GM23338 (cell line): Measurements from ENCODE around the gene ULK3. TPM values are rescaled to one million over a fixed set of nuclear protein-coding genes. Genes with fewer than 3 reads are reported as not detected.

Experiments
- ATAC-seq: fragments of 200-7000 bp; cut with Tn5 transposase; 3 replicates; pipeline ENCODE4 v1.9.1; 2020
- DNase-seq: peaks from one replicate; pipeline ENCODE4 v3.0.0-alpha.2; 2015; ENCODE audit warnings: low spot score
- H2AFZ ChIP-seq: fragments of 200-600 bp; sonication (generic); 2 replicates; pipeline ENCODE4 v1.8.0; 2016; ENCODE audit warnings: antibody characterized with exemption, mild to moderate bottlenecking, moderate library complexity
- H3F3A ChIP-seq: fragments of 200-600 bp; sonication (generic); replicated peaks from 2 replicates; pipeline ENCODE4 v1.8.0; 2017; ENCODE audit warnings: antibody characterized with exemption, mixed run types, low read depth
- H3K27ac ChIP-seq: fragments of 200-600 bp; sonication (generic); 2 replicates; pipeline ENCODE4 v1.6.1; 2016; ENCODE audit warnings: low read depth
- H3K27me3 ChIP-seq: fragments of 200-600 bp; sonication (generic); 2 replicates; pipeline ENCODE4 v1.8.0; 2016; ENCODE audit warnings: mild to moderate bottlenecking, mixed run types, moderate library complexity; ENCODE audit not compliant: insufficient read depth
- H3K36me3 ChIP-seq: fragments of 200-600 bp; sonication (generic); 2 replicates; pipeline ENCODE4 v1.8.0; 2016; ENCODE audit warnings: mild to moderate bottlenecking; ENCODE audit not compliant: insufficient read depth
- H3K4me1 ChIP-seq: fragments of 200-600 bp; sonication (generic); 2 replicates; pipeline ENCODE4 v1.8.0; 2016; ENCODE audit warnings: mild to moderate bottlenecking, moderate library complexity; ENCODE audit not compliant: insufficient read depth
- H3K4me2 ChIP-seq: fragments of 200-600 bp; sonication (generic); 2 replicates; pipeline ENCODE4 v1.7.1; 2017; ENCODE audit warnings: mixed run types
- H3K4me3 ChIP-seq: fragments of 200-600 bp; sonication (generic); 2 replicates; pipeline ENCODE4 v1.6.1; 2016; ENCODE audit warnings: mixed run types
- H3K79me2 ChIP-seq: fragments of 200-600 bp; sonication (generic); replicated peaks from 2 replicates; pipeline ENCODE4 v1.8.0; 2017; ENCODE audit warnings: mild to moderate bottlenecking; ENCODE audit not compliant: insufficient read depth
- H3K9me2 ChIP-seq: fragments of 200-600 bp; sonication (generic); 2 replicates; pipeline ENCODE4 v1.8.0; 2017; ENCODE audit not compliant: insufficient read depth
- H4K20me1 ChIP-seq: fragments of 200-600 bp; sonication (generic); replicated peaks from 2 replicates; pipeline ENCODE4 v1.8.0; 2017; ENCODE audit warnings: mild to moderate bottlenecking; ENCODE audit not compliant: insufficient read depth
- H3K27ac Mint-ChIP-seq: 2 replicates; pipeline ENCODE4 v1.8.0; 2020; ENCODE audit warnings: inconsistent platforms, mild to moderate bottlenecking, moderate library complexity, mixed read lengths
- H3K27me3 Mint-ChIP-seq: 3 replicates; pipeline ENCODE4 v1.8.0; 2022; ENCODE audit warnings: low read depth, mild to moderate bottlenecking, moderate library complexity, mixed read lengths, inconsistent platforms; ENCODE audit not compliant: insufficient read depth, poor library complexity
- H3K36me3 Mint-ChIP-seq: 3 replicates; pipeline ENCODE4 v1.8.0; 2021; ENCODE audit warnings: low read depth, mild to moderate bottlenecking, inconsistent platforms, moderate library complexity, mixed read lengths
- H3K4me1 Mint-ChIP-seq: 3 replicates; pipeline ENCODE4 v1.8.0; 2020; ENCODE audit warnings: mild to moderate bottlenecking, inconsistent platforms, mixed read lengths
- H3K4me3 Mint-ChIP-seq: 3 replicates; pipeline ENCODE4 v1.8.0; 2021; ENCODE audit warnings: moderate library complexity, mild to moderate bottlenecking, inconsistent platforms, mixed read lengths
- H3K9me3 Mint-ChIP-seq: 3 replicates; pipeline ENCODE4 v1.8.0; 2020; ENCODE audit warnings: moderate library complexity, mild to moderate bottlenecking, inconsistent platforms, mixed read lengths
- EZH2 ChIP-seq: fragments of 200-600 bp; sonication (generic); IDR thresholded peaks from one replicate; pipeline ENCODE4 v1.8.0; 2017; ENCODE audit warnings: antibody characterized with exemption, mild to moderate bottlenecking, low read depth; ENCODE audit not compliant: unreplicated experiment
- POLR2AphosphoS5 ChIP-seq: IDR thresholded peaks from 2 replicates; pipeline ENCODE4 v1.6.1; 2016; ENCODE audit warnings: antibody characterized with exemption, low read depth
- polyA plus RNA-seq: library from polyadenylated mRNA; unstranded; fragments of >200 nt; fragmentation: Nextera tagmentation; extraction: Ambion mirVana; gene quantifications from 2 replicates; pipeline ENCODE4 v1.2.1, GENCODE V29; 2016
- total RNA-seq: library from RNA; depleted of rRNA; stranded (reverse); fragments of >200 nt; shearing (Covaris generic); gene quantifications from 2 replicates; pipeline ENCODE4 v1.2.3, GENCODE V29; 2014
- TF ChIP-seq, protein P1 (sequence below): IDR thresholded peaks from 2 replicates; pipeline ENCODE4 v1.6.1; 2016; ENCODE audit warnings: antibody characterized with exemption
- TF ChIP-seq, protein P2 (sequence below): fragments of 250-450 bp; sonication (Bioruptor Pico); IDR thresholded peaks from 2 replicates; pipeline ENCODE4 v1.5.0; 2020; ENCODE audit warnings: mild to moderate bottlenecking, moderate library complexity

Gene ULK3
- total and polyA plus RNA-seq, 2 experiments from 2014 or later = 20.3 to 35.4 TPM

DNA sequence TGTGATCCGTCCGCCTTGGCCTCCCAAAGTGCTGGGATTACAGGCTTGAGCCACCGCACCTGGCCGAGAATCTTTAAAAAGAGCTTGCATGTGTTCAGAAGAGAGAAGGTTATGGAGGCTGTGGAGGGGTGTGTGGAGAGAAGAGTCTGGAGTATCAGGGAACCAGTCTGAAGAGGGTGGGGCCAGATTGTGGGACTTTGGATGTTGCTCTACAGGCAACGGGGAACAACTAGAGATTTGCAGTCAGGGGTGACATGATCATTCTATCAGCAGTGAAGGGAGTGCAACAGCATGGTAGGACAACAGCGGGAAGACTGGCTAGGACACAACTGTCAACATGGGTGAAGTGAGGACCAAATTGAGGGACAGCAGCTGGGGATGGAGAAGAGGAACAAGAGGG is 21.3 kb upstream of the ULK3 start:
- no peaks in the 10 kb centered on the region for H3K36me3 ChIP-seq
- Mint-ChIP-seq H3K4me1 (peaks cover 7% of the 10 kb centered on the region), H3K27me3 (peaks cover 2% of the 10 kb centered on the region), H3K4me3 (no peak overlapping the region), H3K9me3 (no peaks in the 10 kb centered on the region), H3K36me3 (peaks cover 16% of the 10 kb centered on the region; the same call in 2 of the 3 replicates), H3K27ac (no peak overlapping the region)
- H3K27ac ChIP-seq = no peak overlapping the region
- peaks cover 40% of the 10 kb centered on the region for H3K79me2 ChIP-seq
- peaks cover 21% of the 10 kb centered on the region for H4K20me1 ChIP-seq
- no peaks in the 10 kb centered on the region for H3K9me2 ChIP-seq
- H3K4me2 ChIP-seq = no peak overlapping the region
- H2AFZ ChIP-seq = no peak overlapping the region
- TF ChIP-seq POLR2AphosphoS5 = no peak
- TF ChIP-seq, protein P1, sequence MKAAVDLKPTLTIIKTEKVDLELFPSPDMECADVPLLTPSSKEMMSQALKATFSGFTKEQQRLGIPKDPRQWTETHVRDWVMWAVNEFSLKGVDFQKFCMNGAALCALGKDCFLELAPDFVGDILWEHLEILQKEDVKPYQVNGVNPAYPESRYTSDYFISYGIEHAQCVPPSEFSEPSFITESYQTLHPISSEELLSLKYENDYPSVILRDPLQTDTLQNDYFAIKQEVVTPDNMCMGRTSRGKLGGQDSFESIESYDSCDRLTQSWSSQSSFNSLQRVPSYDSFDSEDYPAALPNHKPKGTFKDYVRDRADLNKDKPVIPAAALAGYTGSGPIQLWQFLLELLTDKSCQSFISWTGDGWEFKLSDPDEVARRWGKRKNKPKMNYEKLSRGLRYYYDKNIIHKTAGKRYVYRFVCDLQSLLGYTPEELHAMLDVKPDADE = no peak
- TF ChIP-seq EZH2 = no peak
- TF ChIP-seq, protein P2, sequence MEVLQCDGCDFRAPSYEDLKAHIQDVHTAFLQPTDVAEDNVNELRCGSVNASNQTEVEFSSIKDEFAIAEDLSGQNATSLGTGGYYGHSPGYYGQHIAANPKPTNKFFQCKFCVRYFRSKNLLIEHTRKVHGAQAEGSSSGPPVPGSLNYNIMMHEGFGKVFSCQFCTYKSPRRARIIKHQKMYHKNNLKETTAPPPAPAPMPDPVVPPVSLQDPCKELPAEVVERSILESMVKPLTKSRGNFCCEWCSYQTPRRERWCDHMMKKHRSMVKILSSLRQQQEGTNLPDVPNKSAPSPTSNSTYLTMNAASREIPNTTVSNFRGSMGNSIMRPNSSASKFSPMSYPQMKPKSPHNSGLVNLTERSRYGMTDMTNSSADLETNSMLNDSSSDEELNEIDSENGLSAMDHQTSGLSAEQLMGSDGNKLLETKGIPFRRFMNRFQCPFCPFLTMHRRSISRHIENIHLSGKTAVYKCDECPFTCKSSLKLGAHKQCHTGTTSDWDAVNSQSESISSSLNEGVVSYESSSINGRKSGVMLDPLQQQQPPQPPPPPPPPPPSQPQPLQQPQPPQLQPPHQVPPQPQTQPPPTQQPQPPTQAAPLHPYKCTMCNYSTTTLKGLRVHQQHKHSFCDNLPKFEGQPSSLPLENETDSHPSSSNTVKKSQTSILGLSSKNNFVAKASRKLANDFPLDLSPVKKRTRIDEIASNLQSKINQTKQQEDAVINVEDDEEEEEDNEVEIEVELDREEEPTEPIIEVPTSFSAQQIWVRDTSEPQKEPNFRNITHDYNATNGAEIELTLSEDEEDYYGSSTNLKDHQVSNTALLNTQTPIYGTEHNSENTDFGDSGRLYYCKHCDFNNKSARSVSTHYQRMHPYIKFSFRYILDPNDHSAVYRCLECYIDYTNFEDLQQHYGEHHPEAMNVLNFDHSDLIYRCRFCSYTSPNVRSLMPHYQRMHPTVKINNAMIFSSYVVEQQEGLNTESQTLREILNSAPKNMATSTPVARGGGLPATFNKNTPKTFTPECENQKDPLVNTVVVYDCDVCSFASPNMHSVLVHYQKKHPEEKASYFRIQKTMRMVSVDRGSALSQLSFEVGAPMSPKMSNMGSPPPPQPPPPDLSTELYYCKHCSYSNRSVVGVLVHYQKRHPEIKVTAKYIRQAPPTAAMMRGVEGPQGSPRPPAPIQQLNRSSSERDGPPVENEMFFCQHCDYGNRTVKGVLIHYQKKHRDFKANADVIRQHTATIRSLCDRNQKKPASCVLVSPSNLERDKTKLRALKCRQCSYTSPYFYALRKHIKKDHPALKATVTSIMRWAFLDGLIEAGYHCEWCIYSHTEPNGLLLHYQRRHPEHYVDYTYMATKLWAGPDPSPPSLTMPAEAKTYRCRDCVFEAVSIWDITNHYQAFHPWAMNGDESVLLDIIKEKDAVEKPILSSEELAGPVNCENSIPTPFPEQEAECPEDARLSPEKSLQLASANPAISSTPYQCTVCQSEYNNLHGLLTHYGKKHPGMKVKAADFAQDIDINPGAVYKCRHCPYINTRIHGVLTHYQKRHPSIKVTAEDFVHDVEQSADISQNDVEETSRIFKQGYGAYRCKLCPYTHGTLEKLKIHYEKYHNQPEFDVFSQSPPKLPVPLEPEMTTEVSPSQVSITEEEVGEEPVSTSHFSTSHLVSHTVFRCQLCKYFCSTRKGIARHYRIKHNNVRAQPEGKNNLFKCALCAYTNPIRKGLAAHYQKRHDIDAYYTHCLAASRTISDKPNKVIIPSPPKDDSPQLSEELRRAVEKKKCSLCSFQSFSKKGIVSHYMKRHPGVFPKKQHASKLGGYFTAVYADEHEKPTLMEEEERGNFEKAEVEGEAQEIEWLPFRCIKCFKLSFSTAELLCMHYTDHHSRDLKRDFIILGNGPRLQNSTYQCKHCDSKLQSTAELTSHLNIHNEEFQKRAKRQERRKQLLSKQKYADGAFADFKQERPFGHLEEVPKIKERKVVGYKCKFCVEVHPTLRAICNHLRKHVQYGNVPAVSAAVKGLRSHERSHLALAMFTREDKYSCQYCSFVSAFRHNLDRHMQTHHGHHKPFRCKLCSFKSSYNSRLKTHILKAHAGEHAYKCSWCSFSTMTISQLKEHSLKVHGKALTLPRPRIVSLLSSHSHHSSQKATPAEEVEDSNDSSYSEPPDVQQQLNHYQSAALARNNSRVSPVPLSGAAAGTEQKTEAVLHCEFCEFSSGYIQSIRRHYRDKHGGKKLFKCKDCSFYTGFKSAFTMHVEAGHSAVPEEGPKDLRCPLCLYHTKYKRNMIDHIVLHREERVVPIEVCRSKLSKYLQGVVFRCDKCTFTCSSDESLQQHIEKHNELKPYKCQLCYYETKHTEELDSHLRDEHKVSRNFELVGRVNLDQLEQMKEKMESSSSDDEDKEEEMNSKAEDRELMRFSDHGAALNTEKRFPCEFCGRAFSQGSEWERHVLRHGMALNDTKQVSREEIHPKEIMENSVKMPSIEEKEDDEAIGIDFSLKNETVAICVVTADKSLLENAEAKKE (CRISPR knock-in tag) = no peak
- no peaks in the 10 kb centered on the region for H3F3A ChIP-seq
- DNase-seq (no peak), ATAC-seq (no peak)
- H3K4me3 ChIP-seq = no peak overlapping the region
- no peaks in the 10 kb centered on the region for H3K27me3 ChIP-seq
- no peaks in the 10 kb centered on the region for H3K4me1 ChIP-seq
